ENCODE data around the gene ZBTB24. TPM values are rescaled to one million over a fixed set of nuclear protein-coding genes. Genes with fewer than 3 reads are reported as not detected.
"Not testable (repeated sequence)": the region's sequence is repeated elsewhere in the genome, so short reads cannot be mapped to it uniquely, and the experiment has no call there.

ZBTB24 gene
- total RNA-seq, 4 donors from 2014 or later: 4.7 to 9.8 (median 6.9) TPM

- DNase-seq (ENCODE audit: low spot score) (no peak), ATAC-seq (ENCODE audit: low FRiP score) (no peak)
- TF ChIP-seq, protein P1, sequence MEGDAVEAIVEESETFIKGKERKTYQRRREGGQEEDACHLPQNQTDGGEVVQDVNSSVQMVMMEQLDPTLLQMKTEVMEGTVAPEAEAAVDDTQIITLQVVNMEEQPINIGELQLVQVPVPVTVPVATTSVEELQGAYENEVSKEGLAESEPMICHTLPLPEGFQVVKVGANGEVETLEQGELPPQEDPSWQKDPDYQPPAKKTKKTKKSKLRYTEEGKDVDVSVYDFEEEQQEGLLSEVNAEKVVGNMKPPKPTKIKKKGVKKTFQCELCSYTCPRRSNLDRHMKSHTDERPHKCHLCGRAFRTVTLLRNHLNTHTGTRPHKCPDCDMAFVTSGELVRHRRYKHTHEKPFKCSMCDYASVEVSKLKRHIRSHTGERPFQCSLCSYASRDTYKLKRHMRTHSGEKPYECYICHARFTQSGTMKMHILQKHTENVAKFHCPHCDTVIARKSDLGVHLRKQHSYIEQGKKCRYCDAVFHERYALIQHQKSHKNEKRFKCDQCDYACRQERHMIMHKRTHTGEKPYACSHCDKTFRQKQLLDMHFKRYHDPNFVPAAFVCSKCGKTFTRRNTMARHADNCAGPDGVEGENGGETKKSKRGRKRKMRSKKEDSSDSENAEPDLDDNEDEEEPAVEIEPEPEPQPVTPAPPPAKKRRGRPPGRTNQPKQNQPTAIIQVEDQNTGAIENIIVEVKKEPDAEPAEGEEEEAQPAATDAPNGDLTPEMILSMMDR (IDR thresholded peaks at IDR 0.05): no peak
Measured at GRCh38 chr6:109461733-109462526, 21.1 kb downstream of the ZBTB24 start.

DNA sequence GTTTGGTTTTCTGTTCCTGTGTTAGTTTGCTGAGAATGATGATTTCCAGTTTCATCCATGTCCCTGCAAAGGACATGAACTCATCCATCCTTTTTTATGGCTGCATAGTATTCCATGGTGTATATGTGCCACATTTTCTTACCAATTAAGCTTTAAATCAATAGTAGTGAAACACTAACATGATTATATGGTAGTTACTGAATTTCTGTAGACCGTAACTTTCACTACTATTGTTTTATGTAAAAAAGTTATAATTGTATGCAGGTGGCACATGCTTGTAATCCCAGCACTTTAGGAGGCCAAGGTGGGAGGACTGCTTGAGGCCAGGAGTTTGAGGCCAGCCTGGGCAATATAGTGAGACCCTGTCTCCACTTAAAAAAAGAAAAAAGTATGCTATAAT, 21.8 kb downstream of the ZBTB24 start:
- not testable (repeated sequence) for DNase-seq (ENCODE audit: low spot score); ATAC-seq (ENCODE audit: low FRiP score)

GRCh38 chr6:109460161-109460829, 22.7 kb downstream of the ZBTB24 start:
- ATAC-seq (ENCODE audit: low FRiP score): no peak
- TF ChIP-seq, protein P1 (IDR thresholded peaks at IDR 0.05): no peak
- no peak for DNase-seq (ENCODE audit: low spot score)

DNA sequence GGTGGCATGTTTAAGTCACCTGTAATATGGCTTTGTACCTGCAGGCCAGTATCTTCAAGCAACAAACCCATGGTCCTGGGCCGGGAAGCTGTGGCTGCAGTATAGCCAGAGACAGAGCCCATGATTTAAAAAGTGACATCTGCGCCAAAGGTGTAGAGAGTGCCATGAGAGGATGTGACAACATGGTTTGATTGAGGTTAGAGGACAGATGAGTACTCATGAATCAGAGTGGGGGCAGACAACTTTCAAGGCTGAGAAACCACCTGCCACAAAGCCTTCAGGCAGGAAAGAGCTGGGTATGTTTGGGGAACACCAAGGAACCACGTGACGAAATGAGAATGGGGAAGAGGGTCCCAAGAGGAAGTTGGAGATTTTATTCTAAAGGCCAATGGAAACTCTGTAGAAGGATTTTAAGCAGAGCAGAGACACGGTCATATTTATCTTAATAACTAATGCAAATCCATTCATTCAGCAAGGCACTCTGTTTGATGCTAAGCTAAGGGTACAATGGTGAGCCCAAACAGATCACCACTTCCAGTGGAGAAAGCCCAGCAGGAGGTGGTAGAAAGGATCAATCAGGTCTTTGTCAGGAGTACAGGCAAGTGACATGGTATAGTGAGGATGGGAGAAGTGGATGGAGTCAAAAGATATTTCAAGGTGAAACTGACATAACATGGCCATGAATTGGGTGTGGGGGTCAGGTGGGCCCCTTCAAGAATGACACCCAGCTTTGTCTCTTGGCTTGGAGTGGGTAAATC, 24.1 kb downstream of the ZBTB24 start:
- DNase-seq (ENCODE audit: low spot score): no peak
- TF ChIP-seq, protein P1 (IDR thresholded peaks at IDR 0.05): no peak

DNA sequence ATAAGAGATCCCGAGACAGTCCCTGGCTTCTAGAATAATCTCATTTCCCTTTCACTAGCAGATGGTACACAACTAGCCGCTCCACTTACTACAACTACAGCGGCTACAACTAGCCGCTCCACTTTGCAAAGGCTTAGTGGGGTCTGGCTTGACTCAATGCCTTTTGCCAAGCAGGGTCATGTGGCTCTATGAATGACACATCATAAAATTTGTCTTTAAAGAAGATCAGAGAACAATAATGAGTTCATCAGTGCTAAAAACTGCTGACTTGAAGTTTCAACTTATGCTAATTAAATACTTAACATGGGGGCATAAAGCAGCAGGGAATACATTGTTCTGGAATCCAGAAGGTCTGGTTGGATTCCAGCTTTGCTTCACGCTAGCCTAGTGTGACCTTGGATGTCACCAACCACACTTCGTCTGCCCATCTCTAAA, 25.4 kb downstream of the ZBTB24 start:
- DNase-seq (ENCODE audit: low spot score) (no peak), ATAC-seq (ENCODE audit: low FRiP score) (no peak)
- TF ChIP-seq, protein P1 (IDR thresholded peaks at IDR 0.05): no peak

More for the DNA sequence above, 24.1 kb downstream of the ZBTB24 start:
- ATAC-seq (ENCODE audit: low FRiP score): no peak

- no peak for ATAC-seq (ENCODE audit: low FRiP score)
- TF ChIP-seq, protein P1 (IDR thresholded peaks at IDR 0.05): no peak
- DNase-seq (ENCODE audit: low spot score): no peak
Measured at GRCh38 chr6:109456710-109457561, 26.1 kb downstream of the ZBTB24 start.
